PC-9 (cell line): ENCODE data around the gene OR10H2.

ENCODE experiments used
- EZH2 ChIP-seq: fragments of 200-600 bp; sonication (generic); IDR thresholded peaks from 2 replicates; pipeline ENCODE4 v1.8.0; 2017; ENCODE audit warnings: antibody characterized with exemption, low read depth
- TF ChIP-seq, protein P1 (sequence below): fragments of 200-600 bp; sonication (generic); conservative IDR thresholded peaks from 2 replicates; pipeline ENCODE4 v1.6.1; 2017; ENCODE audit warnings: mixed run types, antibody characterized with exemption, mild to moderate bottlenecking, moderate library complexity

DNA sequence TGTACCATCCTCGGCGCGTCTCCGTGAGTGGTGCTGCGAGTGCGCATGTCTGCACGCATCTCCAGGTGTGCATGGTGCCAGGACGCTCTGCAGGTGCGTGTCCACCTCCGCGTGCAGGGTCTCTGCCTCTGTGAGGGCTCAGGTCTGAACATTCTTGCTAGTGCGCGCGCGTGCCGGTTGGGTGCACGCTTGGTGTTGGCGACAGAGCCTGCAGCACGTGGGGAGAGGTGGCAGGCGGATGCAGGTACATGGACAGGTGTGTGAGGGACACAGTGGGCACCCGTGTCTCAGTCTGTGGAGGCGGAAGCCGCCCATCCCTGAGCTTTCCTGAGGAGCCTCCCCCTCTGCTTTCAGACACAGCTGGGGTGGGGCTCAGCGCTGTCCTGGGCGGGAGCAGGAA is 4.9 kb upstream of the OR10H2 start:
- TF ChIP-seq EZH2 = no peak
- TF ChIP-seq, protein P1, sequence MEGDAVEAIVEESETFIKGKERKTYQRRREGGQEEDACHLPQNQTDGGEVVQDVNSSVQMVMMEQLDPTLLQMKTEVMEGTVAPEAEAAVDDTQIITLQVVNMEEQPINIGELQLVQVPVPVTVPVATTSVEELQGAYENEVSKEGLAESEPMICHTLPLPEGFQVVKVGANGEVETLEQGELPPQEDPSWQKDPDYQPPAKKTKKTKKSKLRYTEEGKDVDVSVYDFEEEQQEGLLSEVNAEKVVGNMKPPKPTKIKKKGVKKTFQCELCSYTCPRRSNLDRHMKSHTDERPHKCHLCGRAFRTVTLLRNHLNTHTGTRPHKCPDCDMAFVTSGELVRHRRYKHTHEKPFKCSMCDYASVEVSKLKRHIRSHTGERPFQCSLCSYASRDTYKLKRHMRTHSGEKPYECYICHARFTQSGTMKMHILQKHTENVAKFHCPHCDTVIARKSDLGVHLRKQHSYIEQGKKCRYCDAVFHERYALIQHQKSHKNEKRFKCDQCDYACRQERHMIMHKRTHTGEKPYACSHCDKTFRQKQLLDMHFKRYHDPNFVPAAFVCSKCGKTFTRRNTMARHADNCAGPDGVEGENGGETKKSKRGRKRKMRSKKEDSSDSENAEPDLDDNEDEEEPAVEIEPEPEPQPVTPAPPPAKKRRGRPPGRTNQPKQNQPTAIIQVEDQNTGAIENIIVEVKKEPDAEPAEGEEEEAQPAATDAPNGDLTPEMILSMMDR = no peak
